CD4-positive, alpha-beta memory T cell (primary cell): ENCODE measurements around the gene ACTL10. TPM values are rescaled to one million over a fixed set of nuclear protein-coding genes. Genes with fewer than 3 reads are reported as not detected.

Experiments
- CTCF ChIA-PET: fragments of 350-600 bp; sonication (Branson Sonifier 250); formaldehyde crosslinking; loops from one replicate; lab custom pipeline; 2021; ENCODE audit warnings: inconsistent platforms; ENCODE audit not compliant: partially characterized antibody; lab: Charles Lee
- POLR2A ChIA-PET: fragments of 350-600 bp; sonication (Branson Sonifier 250); formaldehyde crosslinking; loops from one replicate; lab custom pipeline; 2021; ENCODE audit not compliant: partially characterized antibody; lab: Charles Lee
- DNase-seq, 5 donors: peaks; one replicate each; pipeline versions ENCODE4 v3.0.0 to v3.0.0-alpha.2; 2020 to 2022; ENCODE audit warnings: mixed read lengths in 1 of 5
- H3K27ac ChIP-seq: one replicate; pipeline ENCODE4 v1.7.0; 2013; ENCODE audit warnings: low read depth, low read length
- H3K27me3 ChIP-seq: 2 replicates; pipeline ENCODE4 v1.7.0; 2013; ENCODE audit warnings: mild to moderate bottlenecking, low read length, moderate library complexity; ENCODE audit not compliant: insufficient read depth
- H3K36me3 ChIP-seq: 2 replicates; pipeline ENCODE4 v1.7.0; 2013; ENCODE audit warnings: mild to moderate bottlenecking, low read length, moderate library complexity; ENCODE audit not compliant: insufficient read depth
- H3K4me1 ChIP-seq: 2 replicates; pipeline ENCODE4 v1.7.0; 2013; ENCODE audit warnings: mild to moderate bottlenecking, low read length, moderate library complexity; ENCODE audit not compliant: insufficient read depth
- H3K4me3 ChIP-seq, 2 donors: one replicate each; pipeline ENCODE4 v1.7.0; 2013; ENCODE audit warnings: low read length in 2 of 2, mild to moderate bottlenecking in 1 of 2
- H3K9me3 ChIP-seq, 2 donors: one replicate each; pipeline ENCODE4 v1.7.0; 2013; ENCODE audit warnings: low read length in 2 of 2, control low read depth in 1 of 2; ENCODE audit not compliant: control insufficient read depth in 1 of 2
- H3K27ac Mint-ChIP-seq, 7 donors: one replicate each; pipeline ENCODE4 v1.8.0; 2020 to 2021; ENCODE audit warnings: mixed read lengths in 7 of 7, mild to moderate bottlenecking in 6 of 7, inconsistent platforms in 3 of 7, moderate library complexity in 3 of 7
- H3K27me3 Mint-ChIP-seq, 2 donors: one replicate each; pipeline ENCODE4 v1.8.0; 2020 to 2021; ENCODE audit warnings: mixed read lengths in 2 of 2
- H3K36me3 Mint-ChIP-seq, 2 donors: one replicate each; pipeline ENCODE4 v1.8.0; 2020 to 2021; ENCODE audit warnings: mixed read lengths in 2 of 2, inconsistent platforms in 1 of 2, mild to moderate bottlenecking in 1 of 2
- H3K4me1 Mint-ChIP-seq, 4 donors: one replicate each; pipeline ENCODE4 v1.8.0; 2020 to 2021; ENCODE audit warnings: mixed read lengths in 4 of 4, mild to moderate bottlenecking in 1 of 4
- H3K4me3 Mint-ChIP-seq, 8 donors: one replicate each; pipeline ENCODE4 v1.8.0; 2020 to 2021; ENCODE audit warnings: mixed read lengths in 8 of 8, mild to moderate bottlenecking in 7 of 8, moderate library complexity in 6 of 8, inconsistent platforms in 3 of 8
- H3K9me3 Mint-ChIP-seq, 8 donors: one replicate each; pipeline ENCODE4 v1.8.0; 2020 to 2021; ENCODE audit warnings: mixed read lengths in 8 of 8, mild to moderate bottlenecking in 5 of 8, inconsistent platforms in 3 of 8, moderate library complexity in 1 of 8
- intact Hi-C: fragments of 100-400 bp; cut with micrococcal nuclease; formaldehyde crosslinking; loops from one replicate; pipeline ENCODE4 v1.15.1; 2023
- polyA plus RNA-seq, 2 donors: library from polyadenylated mRNA; unstranded; fragments of 300-500 nt; fragmentation: Illumina TruSeq; gene quantifications; one replicate each; pipeline ENCODE4 v1.2.3, GENCODE V29; 2021
- total RNA-seq, 2 experiments: library from RNA; stranded (reverse); gene quantifications; one replicate each; pipeline ENCODE4 v1.2.3, GENCODE V29; 2021

The ACTL10 gene
- total and polyA plus RNA-seq, 4 experiments from 2014 or later, result 1.7 to 6.0 (median 5.4) TPM

DNA sequence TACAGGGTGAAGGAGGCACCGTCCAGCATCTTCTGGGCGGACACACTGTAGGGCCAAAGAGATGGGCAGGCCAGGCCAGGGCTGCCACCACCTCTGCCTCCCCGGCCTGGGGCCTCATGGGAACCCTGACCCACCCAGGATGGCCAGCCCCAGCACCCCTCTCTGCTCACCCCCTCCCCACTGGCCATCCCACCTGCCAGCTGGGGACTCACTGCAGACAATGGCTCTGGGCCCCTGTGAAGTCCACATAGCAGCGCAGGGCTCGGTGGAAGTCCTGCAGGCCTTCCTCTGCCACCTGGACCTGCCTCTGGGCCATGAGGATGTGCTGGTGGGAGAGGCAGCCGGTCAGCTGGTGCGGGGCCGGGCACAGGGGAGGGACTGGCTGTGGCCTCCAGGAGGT is 8.2 kb upstream of the ACTL10 start:
- no peaks in the 10 kb centered on the region for H3K9me3 ChIP-seq
- Mint-ChIP-seq H3K36me3 (no peaks in the 10 kb centered on the region), H3K27me3 (no peaks in the 10 kb centered on the region), H3K4me1 (peaks cover 3 to 14% (median 5%) of the 10 kb centered on the region in 4 donors), H3K9me3 (no peaks in the 10 kb centered on the region), H3K27ac (no peak overlapping the region), H3K4me3 (no peak overlapping the region)
- POLR2A ChIA-PET, result interaction anchor here (1.6 kb wide), 1 partner anchor 62 kb away, joined by 4 read pairs; the partner anchor contains the start of gene PXMP4
- no peaks in the 10 kb centered on the region for H3K36me3 ChIP-seq
- no peak overlapping the region for H3K27ac ChIP-seq
- H3K4me3 ChIP-seq, result no peak overlapping the region
- DNase-seq, result no peak
- H3K4me1 ChIP-seq, result peaks cover 11% of the 10 kb centered on the region
- intact Hi-C loops, result no loop called here
- no peaks in the 10 kb centered on the region for H3K27me3 ChIP-seq
- CTCF ChIA-PET, result no interaction called here

- Histone ChIP-seq H3K4me1 (peaks cover 14% of the 10 kb centered on the region), H3K36me3 (no peaks in the 10 kb centered on the region), H3K4me3 (no peak overlapping the region), H3K27me3 (no peaks in the 10 kb centered on the region), H3K27ac (no peak overlapping the region), H3K9me3 (no peaks in the 10 kb centered on the region)
- ChIA-PET CTCF (no interaction called here), POLR2A (interaction anchor here (1.6 kb wide), 1 partner anchor 61 kb away, joined by 4 read pairs; the partner anchor contains the start of gene PXMP4)
- Mint-ChIP-seq H3K36me3 (no peaks in the 10 kb centered on the region), H3K27ac (no peak overlapping the region), H3K27me3 (no peaks in the 10 kb centered on the region), H3K4me3 (no peak overlapping the region), H3K4me1 (peaks cover 3 to 18% (median 6%) of the 10 kb centered on the region in 4 donors), H3K9me3 (no peaks in the 10 kb centered on the region)
- DNase-seq, result no peak
- intact Hi-C loops, result no loop called here
These were observed 7.8 kb upstream of the ACTL10 start for GRCh38 chr20:33658929-33659328.

DNA sequence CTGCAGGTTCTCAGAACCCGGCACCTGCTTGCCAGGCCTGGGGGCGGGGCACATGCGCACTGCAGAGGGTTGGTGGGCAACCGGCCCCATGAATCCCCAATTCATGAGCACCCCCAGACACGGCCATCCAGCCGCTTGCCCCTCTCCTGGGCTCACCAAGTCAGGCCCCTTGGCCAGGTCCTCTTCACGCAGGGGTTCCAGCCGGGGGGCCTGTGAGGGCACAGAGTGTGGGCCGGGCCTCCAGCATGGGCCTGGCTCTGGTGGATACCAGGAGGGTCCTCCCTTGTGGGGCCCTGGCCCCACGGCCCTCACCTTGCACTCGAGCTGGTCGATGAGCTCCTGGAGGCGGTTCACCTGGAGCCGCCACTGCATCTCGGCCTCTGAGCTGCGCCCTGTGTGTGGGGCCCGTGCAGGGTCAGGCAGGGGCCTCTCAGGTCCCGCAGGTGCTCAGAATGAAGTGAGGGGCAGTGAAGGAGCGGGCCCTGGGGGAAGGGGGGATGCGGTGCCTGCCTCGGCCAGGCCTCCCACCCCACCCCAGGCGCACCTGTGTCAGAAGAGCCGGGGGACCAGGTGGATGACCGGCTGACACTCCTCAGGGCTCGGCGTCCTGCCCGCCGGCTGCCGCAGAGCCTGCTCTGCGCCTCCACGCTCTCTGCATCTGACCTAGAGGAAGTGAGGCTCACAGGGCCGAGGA is 7.3 kb upstream of the ACTL10 start:
- Histone ChIP-seq H3K36me3 (no peaks in the 10 kb centered on the region), H3K4me3 (no peak overlapping the region), H3K27ac (no peak overlapping the region), H3K9me3 (no peaks in the 10 kb centered on the region), H3K4me1 (peaks cover 20% of the 10 kb centered on the region), H3K27me3 (no peaks in the 10 kb centered on the region)
- no peaks in the 10 kb centered on the region for H3K27me3 Mint-ChIP-seq
- no peaks in the 10 kb centered on the region for H3K36me3 Mint-ChIP-seq
- intact Hi-C loops, result no loop called here
- H3K4me3 Mint-ChIP-seq, result no peak overlapping the region
- no peak overlapping the region for H3K27ac Mint-ChIP-seq
- H3K4me1 Mint-ChIP-seq, result peaks cover 6 to 23% (median 10%) of the 10 kb centered on the region in 4 donors
- POLR2A ChIA-PET, result interaction anchor here (1.6 kb wide), 1 partner anchor 61 kb away, joined by 4 read pairs; the partner anchor contains the start of gene PXMP4
- CTCF ChIA-PET, result no interaction called here
- no peak for DNase-seq
- no peaks in the 10 kb centered on the region for H3K9me3 Mint-ChIP-seq

GRCh38 chr20:33660035-33660684 is 6.6 kb upstream of the ACTL10 start:
- Mint-ChIP-seq H3K27ac (no peak overlapping the region), H3K27me3 (no peaks in the 10 kb centered on the region), H3K36me3 (no peaks in the 10 kb centered on the region), H3K4me3 (no peak overlapping the region), H3K4me1 (peaks cover 12 to 30% (median 16%) of the 10 kb centered on the region in 4 donors), H3K9me3 (no peaks in the 10 kb centered on the region)
- H3K27me3 ChIP-seq, result no peaks in the 10 kb centered on the region
- no peak for DNase-seq
- H3K4me3 ChIP-seq, result no peak overlapping the region
- no peaks in the 10 kb centered on the region for H3K9me3 ChIP-seq
- intact Hi-C loops, result no loop called here
- H3K27ac ChIP-seq, result no peak overlapping the region
- ChIA-PET CTCF (interaction anchor here (1.0 kb wide), 1 partner anchor 213 kb away, joined by 3 read pairs; no protein-coding TSS in a partner anchor), POLR2A (interaction anchor here (1.1 to 1.6 kb wide), 2 partner anchors 60 kb away, joined by 3 to 4 read pairs; partner anchors contain the start of gene PXMP4)
- H3K36me3 ChIP-seq, result no peaks in the 10 kb centered on the region
- H3K4me1 ChIP-seq, result peaks cover 25% of the 10 kb centered on the region

GRCh38 chr20:33660685-33661058 is 6.1 kb upstream of the ACTL10 start:
- ChIA-PET POLR2A (interaction anchor here (1.1 kb wide), 1 partner anchor 60 kb away, joined by 3 read pairs; the partner anchor contains the start of gene PXMP4), CTCF (interaction anchor here (1.0 kb wide), 1 partner anchor 214 kb away, joined by 3 read pairs; no protein-coding TSS in a partner anchor)
- H3K36me3 ChIP-seq, result no peaks in the 10 kb centered on the region
- H3K27ac Mint-ChIP-seq, result peak overlapping the region in 1 of 7 donors; percentile 42
- peaks cover 25% of the 10 kb centered on the region for H3K4me1 ChIP-seq
- H3K27me3 Mint-ChIP-seq, result no peaks in the 10 kb centered on the region
- no peaks in the 10 kb centered on the region for H3K9me3 ChIP-seq
- no peak for DNase-seq
- peaks cover 14 to 35% (median 20%) of the 10 kb centered on the region in 4 donors for H3K4me1 Mint-ChIP-seq
- no peaks in the 10 kb centered on the region for H3K27me3 ChIP-seq
- no peak overlapping the region for H3K4me3 ChIP-seq
- H3K9me3 Mint-ChIP-seq, result no peaks in the 10 kb centered on the region
- H3K4me3 Mint-ChIP-seq, result no peak overlapping the region
- H3K36me3 Mint-ChIP-seq, result no peaks in the 10 kb centered on the region
- H3K27ac ChIP-seq, result no peak overlapping the region
- intact Hi-C loops, result no loop called here

- intact Hi-C loops, result no loop called here
- Histone ChIP-seq H3K27me3 (no peaks in the 10 kb centered on the region), H3K4me3 (peak within 1 kb of the TSS; percentile 65 to 87), H3K27ac (peak within 1 kb of the TSS; percentile 82), H3K4me1 (peaks cover 33% of the 10 kb centered on the region), H3K36me3 (no peaks in the 10 kb centered on the region), H3K9me3 (no peaks in the 10 kb centered on the region)
- peaks cover 0 to 3% of the 10 kb centered on the region in 2 donors for H3K36me3 Mint-ChIP-seq
- peak within 1 kb of the TSS; percentile 82 to 89 (median 86) for H3K4me3 Mint-ChIP-seq
- ChIA-PET POLR2A (interaction anchor here (1.7 to 9.7 kb wide), 7 partner anchors 8 to 218 kb away, joined by 4 to 122 read pairs (median 22); partner anchors contain the start of genes CBFA2T2 and SNTA1), CTCF (interaction anchor here (1.4 to 8.2 kb wide), 2 partner anchors 8 to 17 kb away, joined by 4 to 60 read pairs; no protein-coding TSS in a partner anchor)
- peaks cover 17 to 46% (median 29%) of the 10 kb centered on the region in 4 donors for H3K4me1 Mint-ChIP-seq
- H3K27ac Mint-ChIP-seq, result peak within 1 kb of the TSS; percentile 88 to 98 (median 94)
- H3K9me3 Mint-ChIP-seq, result no peaks in the 10 kb centered on the region
- no peaks in the 10 kb centered on the region for H3K27me3 Mint-ChIP-seq
- no peak for DNase-seq
These were observed 4.6 kb upstream of the ACTL10 start, which contains the start of gene C20orf144 for GRCh38 chr20:33662172-33662571. TSS of gene C20orf144 (plus strand) at chr20:33662327. CDS start at chr20:33662346, 19 bp downstream.
